CD4-positive, alpha-beta T cell treated with Interleukin-4 for 4 hours (primary cell): ENCODE measurements around the gene LYRM2.

Experiments used
- DNase-seq: peaks from one replicate; pipeline ENCODE4 v3.0.0-alpha.2; 2020

Gene LYRM2

GRCh38 chr6:89553431-89553830 is 85.1 kb downstream of the LYRM2 start:
- DNase-seq, result no peak

DNA sequence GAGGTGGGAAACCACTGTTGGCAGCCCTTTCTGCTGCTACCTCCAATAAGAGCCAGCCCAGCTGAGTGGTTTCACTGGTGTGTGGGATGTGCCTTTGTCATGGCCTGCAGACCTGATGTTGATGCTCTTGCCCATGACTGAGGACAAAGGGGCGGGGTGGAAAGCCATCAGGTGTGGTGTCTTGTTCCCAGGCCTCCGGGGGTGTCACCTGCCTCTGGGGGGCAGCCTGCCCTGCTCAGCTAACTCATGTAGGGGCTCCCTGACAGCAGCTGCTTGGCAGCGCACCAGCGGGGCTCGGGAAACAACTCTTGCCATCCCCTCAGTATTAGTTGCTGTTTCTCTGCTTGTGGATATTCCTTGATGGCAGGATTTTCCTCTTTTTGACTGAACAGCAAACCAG is 91.3 kb downstream of the LYRM2 start:
- DNase-seq, result no peak

- DNase-seq, result no peak
These were observed 95.7 kb downstream of the LYRM2 start for GRCh38 chr6:89542866-89543265.

GRCh38 chr6:89542081-89542857 is 96.3 kb downstream of the LYRM2 start:
- no peak for DNase-seq

DNA sequence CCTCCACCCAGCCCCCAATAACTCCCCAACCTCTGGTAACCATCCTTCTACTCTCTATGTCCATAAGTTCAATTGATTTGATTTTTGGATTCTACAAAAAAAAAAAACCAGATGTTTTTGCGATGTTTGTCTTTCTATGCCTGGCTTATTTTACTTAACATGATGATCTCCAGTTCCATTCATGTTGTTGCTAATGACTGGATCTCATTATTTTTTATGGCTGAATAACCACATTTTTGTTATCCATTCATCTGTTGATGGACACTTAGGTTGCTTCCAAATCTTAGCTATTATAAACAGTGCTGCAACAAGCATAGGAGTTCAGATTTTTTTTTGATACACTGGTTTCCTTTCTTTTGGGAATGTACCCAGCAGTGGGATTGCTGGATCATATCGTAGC is 98.8 kb downstream of the LYRM2 start:
- DNase-seq, result no peak

- no peak for DNase-seq
These were observed 102.3 kb downstream of the LYRM2 start for GRCh38 chr6:89536231-89536630.

DNA sequence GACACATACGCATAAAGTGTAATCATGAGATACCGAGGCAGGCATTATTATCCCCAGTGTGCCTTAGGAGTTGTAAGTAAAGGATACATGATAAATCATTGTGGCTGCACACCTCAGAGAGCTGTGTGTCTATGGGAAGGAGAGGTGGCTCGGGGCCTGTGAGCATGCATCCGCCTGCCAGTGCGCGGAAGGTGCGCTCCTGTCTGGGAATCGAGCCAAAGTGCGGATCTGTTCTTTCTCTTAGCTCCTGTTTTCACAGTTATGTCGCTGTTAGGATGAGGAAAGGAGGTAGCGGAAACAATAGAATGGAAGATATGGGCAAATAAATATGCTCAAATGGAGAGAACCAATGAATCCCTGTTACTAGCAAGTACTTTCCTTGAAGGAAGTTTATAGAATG is 107.6 kb downstream of the LYRM2 start:
- DNase-seq, result no peak

GRCh38 chr6:89528866-89529265 is 109.7 kb downstream of the LYRM2 start:
- DNase-seq, result no peak

- peak; percentile 39 for DNase-seq
These were observed 110.9 kb downstream of the LYRM2 start for GRCh38 chr6:89527634-89528033.

- DNase-seq, result no peak
These were observed 112.0 kb downstream of the LYRM2 start for GRCh38 chr6:89526563-89526869.

DNA sequence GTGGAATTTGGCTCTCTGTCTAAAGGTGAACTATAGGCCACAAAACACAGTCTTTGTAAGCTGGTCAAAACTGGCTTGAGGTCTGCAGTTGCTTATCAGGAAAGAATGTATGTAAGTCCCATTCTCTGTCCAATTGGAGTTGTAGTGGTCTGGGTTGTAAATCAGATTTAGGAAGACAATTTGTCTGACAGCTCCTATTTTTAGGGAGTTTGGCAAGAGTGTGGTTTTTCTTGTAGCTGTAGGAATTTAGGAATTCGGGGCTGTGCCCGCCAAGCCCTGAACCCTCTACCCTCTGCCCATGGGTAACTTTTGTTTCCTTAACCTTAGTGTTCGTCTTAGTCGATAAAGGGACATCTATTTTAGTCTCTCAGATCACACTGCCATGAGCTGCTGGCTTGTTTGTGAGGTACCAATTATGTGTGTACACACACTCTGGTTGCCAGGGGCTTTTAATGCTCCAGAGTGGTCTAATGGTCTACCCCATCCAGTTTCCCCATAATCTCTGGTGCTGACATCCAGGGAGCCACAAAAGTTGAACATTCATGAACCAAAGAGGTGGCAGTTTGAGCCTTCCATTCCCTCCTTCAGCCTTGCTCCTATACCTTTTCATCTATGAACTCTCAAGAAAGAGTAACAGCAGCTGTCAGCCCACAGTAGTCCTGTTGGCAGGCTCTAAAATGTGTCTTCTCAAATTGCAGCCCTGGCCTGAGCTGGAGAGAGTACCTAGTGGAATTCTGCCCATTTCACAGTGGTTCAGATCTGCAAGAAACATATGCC is 112.6 kb downstream of the LYRM2 start:
- no peak for DNase-seq

DNA sequence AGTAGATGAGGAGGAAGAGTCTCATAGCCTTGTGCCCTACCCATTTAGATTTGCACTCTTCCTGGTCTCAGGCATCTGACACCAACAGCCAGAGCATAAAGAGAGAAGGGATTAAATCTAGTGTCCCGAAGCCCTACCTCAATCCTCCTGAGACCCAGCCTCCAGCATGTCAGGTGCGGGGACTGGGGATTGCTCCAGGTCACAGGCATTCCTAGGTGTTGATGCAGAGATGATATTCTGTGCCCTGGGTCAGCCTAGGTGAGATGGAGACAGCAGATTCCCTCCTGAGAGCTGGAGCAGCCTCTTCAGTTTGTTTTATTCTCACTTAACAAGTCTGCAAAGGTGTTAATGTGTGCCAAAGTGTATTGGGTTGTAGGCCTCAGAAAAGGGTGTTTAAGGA is 115.8 kb downstream of the LYRM2 start:
- no peak for DNase-seq

- DNase-seq, result no peak
These were observed 117.8 kb downstream of the LYRM2 start for GRCh38 chr6:89520736-89521135.

DNA sequence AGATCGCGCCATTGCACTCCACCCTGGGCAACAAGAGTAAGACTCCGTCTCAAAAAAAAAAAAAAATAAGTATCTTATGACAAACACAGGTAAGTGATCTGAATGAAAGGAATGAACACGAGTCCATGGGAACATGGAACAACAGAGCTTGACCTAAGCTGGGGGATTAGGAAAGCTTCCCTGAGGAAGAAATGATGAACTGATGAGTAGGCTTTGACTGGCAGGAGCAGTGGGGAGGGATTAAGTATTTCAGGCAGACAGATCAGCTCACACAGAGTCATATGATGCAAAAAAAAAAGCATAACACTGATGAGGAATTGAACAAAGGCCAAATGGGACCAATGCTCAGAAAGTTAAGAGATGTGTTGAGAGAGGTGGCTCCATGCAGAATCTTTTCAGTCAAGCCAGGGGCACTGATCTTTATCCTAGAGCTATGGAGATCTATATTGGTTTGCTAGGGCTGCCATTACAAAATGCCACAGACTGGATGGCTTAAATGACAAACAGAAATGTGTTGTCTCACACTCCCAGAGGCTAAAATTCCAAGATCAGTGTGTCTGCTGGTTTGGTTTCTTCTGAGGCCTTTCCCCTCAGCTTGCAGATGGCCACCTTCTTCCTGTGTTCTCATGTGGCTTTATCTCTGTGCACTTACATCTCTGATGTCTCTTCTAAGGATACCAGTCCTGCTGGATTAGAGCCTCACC is 120.0 kb downstream of the LYRM2 start:
- DNase-seq, result no peak
